ENCODE results near the gene FTSJ1. TPM values are rescaled to one million over a fixed set of nuclear protein-coding genes. Genes with fewer than 3 reads are reported as not detected.

The FTSJ1 gene
- total RNA-seq, 2 donors from 2014 or later, result 58.4 to 76.6 TPM

- ATAC-seq (no peak), DNase-seq (ENCODE audit: low spot score in 2 of 2) (no peak)
- Mint-ChIP-seq H3K9me3 (no peaks in the 10 kb centered on the region), H3K27ac (peak overlapping the region in 1 of 2 donors; percentile 98), H3K36me3 (peaks cover 37 to 44% of the 10 kb centered on the region in 2 donors)
Measured at GRCh38 chrX:48467281-48467761, 8.7 kb upstream of the FTSJ1 start.

- DNase-seq (ENCODE audit: low spot score in 2 of 2), result no peak
- ATAC-seq, result peak; percentile 55 to 66
- Mint-ChIP-seq H3K27ac (peak overlapping the region; percentile 97 to 98), H3K9me3 (no peaks in the 10 kb centered on the region), H3K36me3 (peaks cover 33 to 39% of the 10 kb centered on the region in 2 donors)
Measured at GRCh38 chrX:48468247-48468671, 7.7 kb upstream of the FTSJ1 start.

DNA sequence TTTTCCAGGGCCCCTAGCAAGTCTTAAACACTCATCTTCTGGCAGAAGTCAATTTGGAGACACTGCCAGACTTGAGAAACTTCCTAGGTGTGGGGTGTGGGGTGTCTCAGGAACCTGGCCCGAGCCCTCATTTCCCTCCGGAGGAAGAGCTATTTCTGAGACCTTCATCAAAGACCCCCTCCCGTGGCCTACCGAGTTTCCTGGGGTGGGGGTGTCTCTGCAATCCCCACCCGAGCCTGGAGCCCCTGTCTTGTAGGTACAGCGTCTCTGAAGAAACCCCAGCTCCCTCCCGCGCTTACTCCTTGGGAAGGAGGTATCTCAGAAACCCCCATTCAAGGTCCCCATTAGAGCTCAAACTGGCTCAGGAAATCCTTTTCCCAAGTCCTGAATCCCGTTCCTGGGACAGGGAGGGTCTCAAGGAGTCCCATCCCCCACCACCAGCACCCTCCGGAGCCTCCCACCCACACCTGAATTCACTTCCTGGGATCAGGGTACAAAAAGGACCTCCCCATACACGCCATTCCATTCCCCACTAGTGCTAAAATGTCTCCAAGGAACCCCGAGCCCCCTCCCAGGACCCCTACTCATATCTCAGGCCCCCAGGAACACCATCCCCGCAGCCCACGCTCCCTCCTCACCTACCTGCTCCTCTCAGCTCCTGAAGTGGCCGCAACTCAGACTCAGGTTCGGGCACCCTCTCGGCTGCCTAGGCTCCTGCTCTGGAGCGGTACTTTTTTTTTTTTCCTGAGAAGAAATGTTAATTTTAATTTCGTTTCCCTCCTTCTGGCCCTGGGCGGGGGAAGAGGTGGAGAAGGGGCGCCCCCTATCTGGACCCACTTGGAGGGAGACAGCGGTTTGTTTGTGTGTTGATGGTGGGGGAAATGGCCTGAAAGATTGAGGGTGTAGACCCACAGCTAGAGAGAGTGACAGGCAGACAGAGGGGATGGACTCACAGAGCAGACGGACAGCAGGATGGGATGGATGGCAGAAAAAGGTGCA is 7.0 kb upstream of the FTSJ1 start:
- no peaks in the 10 kb centered on the region for H3K9me3 Mint-ChIP-seq
- H3K36me3 Mint-ChIP-seq, result peaks cover 33 to 36% of the 10 kb centered on the region in 2 donors
- peak overlapping the region; percentile 97 to 98 for H3K27ac Mint-ChIP-seq
- DNase-seq (ENCODE audit: low spot score in 2 of 2), result peak in 1 of 2 donors; percentile 26
- ATAC-seq, result peak; percentile 54 to 60

DNA sequence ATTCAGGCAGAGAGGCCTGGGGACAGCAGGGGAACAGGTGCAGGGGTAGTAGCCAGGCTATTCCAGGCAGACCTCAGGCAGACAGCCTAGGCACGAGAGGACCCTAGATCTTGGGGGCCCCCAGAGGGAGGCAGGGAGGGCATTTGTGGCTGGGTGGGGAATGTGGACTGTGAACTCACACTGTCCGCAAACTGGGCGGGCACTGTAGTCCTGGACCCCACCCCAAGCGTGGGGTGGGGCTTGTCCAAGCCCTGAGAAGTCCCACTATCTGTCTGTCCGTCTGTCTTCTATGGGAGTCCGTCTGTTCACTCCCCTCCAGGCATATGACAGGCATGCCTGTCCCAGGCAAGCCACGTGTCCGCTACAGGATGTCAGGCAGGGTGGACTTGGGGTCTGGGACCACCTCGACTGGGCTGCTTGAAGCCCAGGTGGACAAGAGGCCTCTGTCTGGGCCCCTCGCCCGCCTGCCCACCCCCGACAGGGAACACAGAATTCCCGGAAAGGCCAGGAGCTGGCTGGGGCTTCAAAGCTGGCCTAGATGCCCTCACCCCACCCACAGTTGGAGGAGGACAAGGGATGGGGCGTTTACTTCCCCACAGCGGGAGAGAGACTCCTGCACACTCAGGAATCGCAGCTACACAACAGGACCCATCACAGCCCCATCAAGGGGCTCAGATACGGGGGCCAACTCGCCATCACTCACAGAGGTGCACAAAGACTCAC is 5.7 kb upstream of the FTSJ1 start, which contains the start of gene SLC38A5:
TSS of gene SLC38A5 (minus strand) at position 151 of the 723 bp plus-strand sequence. CDS start 2,336 bp downstream, outside the sequence.
- Mint-ChIP-seq H3K27ac (peak within 1 kb of the TSS; percentile 97 to 98), H3K36me3 (peaks cover 23 to 27% of the 10 kb centered on the region in 2 donors), H3K9me3 (no peaks in the 10 kb centered on the region)
- ATAC-seq (no peak), DNase-seq (ENCODE audit: low spot score in 2 of 2) (no peak)

GRCh38 chrX:48470833-48471118 is 5.2 kb upstream of the FTSJ1 start:
- no peak for DNase-seq (ENCODE audit: low spot score in 2 of 2)
- Mint-ChIP-seq H3K36me3 (peaks cover 18 to 26% of the 10 kb centered on the region in 2 donors), H3K27ac (no peak overlapping the region), H3K9me3 (no peaks in the 10 kb centered on the region)
- no peak for ATAC-seq

DNA sequence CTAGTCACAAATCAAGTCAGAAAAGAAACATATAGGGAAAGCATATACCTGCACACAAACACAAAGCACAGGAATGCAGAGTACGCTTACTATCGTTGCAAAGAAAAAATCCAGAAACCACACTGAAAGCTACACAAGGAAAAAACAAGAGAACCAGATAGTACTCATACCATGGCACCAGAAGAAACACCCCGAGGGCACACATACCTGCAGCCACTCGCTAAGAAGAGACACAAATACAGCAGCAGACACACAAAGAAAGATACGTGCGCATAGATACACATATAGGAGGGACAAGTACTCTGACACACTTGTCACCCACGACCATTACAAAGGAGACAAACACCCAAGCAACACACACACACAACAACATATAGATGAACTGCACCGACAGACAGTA is 4.5 kb upstream of the FTSJ1 start:
- Mint-ChIP-seq H3K27ac (no peak overlapping the region), H3K9me3 (no peaks in the 10 kb centered on the region), H3K36me3 (peaks cover 20 to 33% of the 10 kb centered on the region in 2 donors)
- ATAC-seq, result no peak
- no peak for DNase-seq (ENCODE audit: low spot score in 2 of 2)

GRCh38 chrX:48472225-48472624 is 3.8 kb upstream of the FTSJ1 start:
- H3K27ac Mint-ChIP-seq, result no peak overlapping the region
- ATAC-seq, result no peak
- DNase-seq (ENCODE audit: low spot score in 2 of 2), result no peak
- no peaks in the 10 kb centered on the region for H3K9me3 Mint-ChIP-seq
- peaks cover 20 to 34% of the 10 kb centered on the region in 2 donors for H3K36me3 Mint-ChIP-seq

DNA sequence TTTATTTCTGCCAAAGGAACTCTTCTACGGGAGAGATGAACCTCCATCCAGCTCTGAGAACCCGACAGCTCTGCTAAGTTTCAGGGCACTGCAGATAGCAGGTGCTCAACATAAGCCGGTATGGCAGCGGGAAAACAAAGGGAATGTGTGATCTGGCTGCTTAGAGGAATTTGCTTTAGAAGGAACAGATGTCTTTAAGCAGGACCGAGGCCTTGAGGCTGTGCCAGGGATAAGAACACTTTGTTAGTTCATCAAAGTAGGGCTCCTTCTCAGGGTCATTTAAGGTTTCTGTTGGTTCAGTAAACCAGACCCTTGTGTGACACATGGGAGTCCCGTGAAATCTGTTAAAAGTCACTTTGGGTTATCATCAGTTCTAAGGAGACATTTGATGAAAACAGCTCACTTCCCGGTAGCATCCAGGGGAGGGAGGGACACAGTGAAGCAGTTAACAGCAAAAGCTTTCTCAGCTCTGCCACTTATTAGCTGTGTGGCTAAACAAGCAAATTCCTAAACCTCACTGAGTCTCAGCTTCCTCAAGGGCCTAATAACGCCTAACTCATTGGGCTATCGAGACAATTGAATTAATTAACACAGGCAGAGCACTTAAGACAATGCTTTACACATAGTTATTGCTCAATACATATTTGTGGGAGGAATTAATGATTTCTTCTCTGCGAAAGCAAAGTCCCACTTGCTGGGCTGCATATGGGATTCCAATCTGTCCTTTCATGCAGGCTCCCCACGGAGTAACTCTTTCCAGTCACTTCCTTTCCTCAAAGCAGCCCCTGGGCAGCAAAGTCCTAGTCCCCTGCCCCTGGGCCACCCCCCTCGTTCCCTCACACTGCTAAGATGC is 2.9 kb upstream of the FTSJ1 start:
- Mint-ChIP-seq H3K9me3 (no peaks in the 10 kb centered on the region), H3K27ac (no peak overlapping the region), H3K36me3 (peaks cover 18 to 38% of the 10 kb centered on the region in 2 donors)
- no peak for ATAC-seq
- no peak for DNase-seq (ENCODE audit: low spot score in 2 of 2)

GRCh38 chrX:48473704-48473990 is 2.4 kb upstream of the FTSJ1 start:
- Mint-ChIP-seq H3K36me3 (peaks cover 23 to 32% of the 10 kb centered on the region in 2 donors), H3K9me3 (no peaks in the 10 kb centered on the region), H3K27ac (no peak overlapping the region)
- no peak for ATAC-seq
- no peak for DNase-seq (ENCODE audit: low spot score in 2 of 2)

DNA sequence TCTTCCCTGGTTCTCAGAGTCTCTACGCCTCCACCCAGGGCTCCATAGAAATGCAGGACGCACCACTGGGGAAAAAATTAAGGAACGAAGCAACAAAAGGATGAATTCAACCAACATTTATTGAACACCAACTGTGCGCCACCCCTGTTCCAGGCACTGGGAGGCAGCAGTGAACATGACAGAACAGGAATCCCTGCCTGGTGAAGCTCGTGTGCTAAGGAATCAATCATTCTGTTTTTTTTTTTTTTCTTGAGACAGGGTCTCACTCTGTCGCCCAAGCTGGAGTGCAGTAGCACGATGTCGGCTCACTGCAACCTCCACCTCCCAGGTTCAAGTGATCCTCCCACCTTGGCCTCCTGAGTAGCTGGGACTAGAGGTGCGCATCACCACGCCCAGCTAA is 1.9 kb upstream of the FTSJ1 start:
- ATAC-seq (no peak), DNase-seq (ENCODE audit: low spot score in 2 of 2) (no peak)
- Mint-ChIP-seq H3K27ac (no peak overlapping the region), H3K36me3 (peaks cover 26 to 29% of the 10 kb centered on the region in 2 donors), H3K9me3 (no peaks in the 10 kb centered on the region)

DNA sequence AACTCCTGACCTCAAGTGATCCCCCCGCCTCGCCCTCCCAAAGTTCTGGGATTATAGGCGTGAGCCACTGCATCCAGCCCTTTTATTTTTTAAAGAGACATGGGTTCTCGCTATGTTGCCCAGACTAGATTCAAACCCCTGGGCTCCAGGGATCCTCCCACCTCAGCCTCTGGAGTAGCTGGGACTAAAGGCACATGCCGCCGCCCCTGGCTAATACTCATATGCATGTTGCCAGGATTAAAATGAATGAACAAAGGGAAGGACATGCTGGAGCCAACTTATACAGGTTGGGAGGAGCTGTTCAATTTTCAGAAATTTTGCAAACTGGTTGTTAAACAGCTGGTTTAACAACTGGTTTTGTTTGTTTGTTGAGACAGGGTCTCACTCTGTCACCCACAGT is 1.4 kb upstream of the FTSJ1 start:
- Mint-ChIP-seq H3K27ac (peak overlapping the region in 1 of 2 donors; percentile 98), H3K36me3 (peaks cover 26% of the 10 kb centered on the region in 2 donors), H3K9me3 (no peaks in the 10 kb centered on the region)
- DNase-seq (ENCODE audit: low spot score in 2 of 2) (no peak), ATAC-seq (no peak)

DNA sequence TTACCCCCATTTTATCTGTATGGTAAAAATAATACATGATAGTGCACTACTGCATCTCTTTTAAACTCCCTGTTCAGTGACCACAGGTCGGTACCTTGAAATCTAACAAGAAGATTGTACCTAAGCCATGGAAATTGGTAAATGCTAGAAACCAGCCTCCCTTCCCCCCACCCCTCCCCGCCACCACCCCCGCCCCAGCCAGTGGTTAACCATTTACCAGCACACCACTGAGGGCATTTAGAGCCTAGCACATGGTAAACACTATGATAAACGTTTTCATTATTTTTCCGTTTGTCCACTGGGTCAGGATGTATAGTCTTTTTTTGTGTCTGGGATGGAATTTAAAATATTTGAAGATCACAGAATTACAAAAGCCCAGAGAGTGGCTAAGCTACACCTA is 703 bp upstream of the FTSJ1 start:
- no peak for DNase-seq (ENCODE audit: low spot score in 2 of 2)
- peaks cover 26% of the 10 kb centered on the region in 2 donors for H3K36me3 Mint-ChIP-seq
- H3K9me3 Mint-ChIP-seq, result no peaks in the 10 kb centered on the region
- ATAC-seq, result no peak
- peak overlapping the region; percentile 98 to 99 for H3K27ac Mint-ChIP-seq

GRCh38 chrX:48476919-48477318 is 920 bp downstream of the FTSJ1 start:
- no peak for ATAC-seq

DNA sequence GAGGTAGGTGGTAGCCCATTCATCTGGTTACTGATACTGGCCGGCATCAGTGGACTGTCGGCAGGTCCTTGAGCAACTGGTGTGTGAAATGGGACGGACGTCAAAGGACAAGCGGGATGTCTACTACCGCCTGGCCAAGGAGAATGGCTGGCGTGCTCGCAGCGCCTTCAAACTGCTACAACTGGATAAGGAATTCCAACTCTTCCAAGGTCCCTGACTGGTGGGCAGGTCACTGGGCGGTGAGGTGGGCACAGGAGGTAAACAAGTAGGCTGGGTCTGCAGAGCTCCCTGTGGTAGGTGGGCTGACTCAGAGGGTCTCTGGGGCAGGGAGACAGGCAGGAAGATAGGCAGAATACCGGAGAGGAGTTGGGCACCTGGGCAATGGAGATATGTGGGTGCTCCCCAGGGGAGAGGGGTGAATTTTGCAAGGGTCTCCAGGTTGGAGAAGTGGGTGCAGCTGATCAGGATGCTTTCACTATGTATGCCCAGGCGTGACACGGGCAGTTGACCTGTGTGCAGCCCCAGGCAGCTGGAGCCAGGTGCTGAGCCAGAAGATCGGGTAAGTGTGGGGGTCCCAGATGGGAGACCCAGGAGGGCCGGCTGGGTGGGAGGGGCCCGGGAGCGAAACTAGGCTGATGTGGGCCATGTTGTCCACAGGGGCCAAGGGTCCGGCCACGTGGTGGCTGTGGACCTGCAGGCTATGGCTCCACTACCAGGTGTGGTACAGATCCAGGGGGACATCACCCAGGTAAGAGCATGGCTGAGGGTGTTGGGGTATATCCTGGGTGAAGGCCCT is 2.2 kb downstream of the FTSJ1 start:
- ATAC-seq (no peak), DNase-seq (ENCODE audit: low spot score in 2 of 2) (no peak)
- peaks cover 26% of the 10 kb centered on the region in 2 donors for H3K36me3 Mint-ChIP-seq
- H3K27ac Mint-ChIP-seq, result peak overlapping the region; percentile 41 to 98
- no peaks in the 10 kb centered on the region for H3K9me3 Mint-ChIP-seq

More at GRCh38 chrX:48476919-48477318, 920 bp downstream of the FTSJ1 start:
- Mint-ChIP-seq H3K27ac (peak overlapping the region; percentile 98 to 99), H3K9me3 (no peaks in the 10 kb centered on the region), H3K36me3 (peaks cover 26% of the 10 kb centered on the region in 2 donors)
- no peak for DNase-seq (ENCODE audit: low spot score in 2 of 2)

- no peaks in the 10 kb centered on the region for H3K9me3 Mint-ChIP-seq
- peak overlapping the region; percentile 41 to 56 for H3K27ac Mint-ChIP-seq
- H3K36me3 Mint-ChIP-seq, result peaks cover 26% of the 10 kb centered on the region in 2 donors
- no peak for ATAC-seq
- no peak for DNase-seq (ENCODE audit: low spot score in 2 of 2)
Measured at GRCh38 chrX:48478806-48479205, 2.8 kb downstream of the FTSJ1 start.

- ATAC-seq (no peak), DNase-seq (ENCODE audit: low spot score in 2 of 2) (no peak)
- Mint-ChIP-seq H3K36me3 (peaks cover 26% of the 10 kb centered on the region in 2 donors), H3K9me3 (no peaks in the 10 kb centered on the region), H3K27ac (peak overlapping the region; percentile 69 to 85)
Measured at GRCh38 chrX:48480142-48480541, 4.1 kb downstream of the FTSJ1 start.
